GM10266 (cell line): ENCODE measurements around the gene CLRN2.
"Not testable (repeated sequence)": the region's sequence is repeated elsewhere in the genome, so short reads cannot be mapped to it uniquely, and the experiment has no call there.

ENCODE experiments used
- DNase-seq: peaks from one replicate; pipeline ENCODE4 v3.0.0; 2012; ENCODE audit errors: extremely low spot score
- TF ChIP-seq, protein P1 (sequence below): IDR thresholded peaks from 2 replicates; pipeline ENCODE4 v1.5.1; 2012; ENCODE audit warnings: mild to moderate bottlenecking, low read depth; ENCODE audit not compliant: control insufficient read depth, insufficient read depth; ENCODE audit errors: missing control alignments

The CLRN2 gene

DNA sequence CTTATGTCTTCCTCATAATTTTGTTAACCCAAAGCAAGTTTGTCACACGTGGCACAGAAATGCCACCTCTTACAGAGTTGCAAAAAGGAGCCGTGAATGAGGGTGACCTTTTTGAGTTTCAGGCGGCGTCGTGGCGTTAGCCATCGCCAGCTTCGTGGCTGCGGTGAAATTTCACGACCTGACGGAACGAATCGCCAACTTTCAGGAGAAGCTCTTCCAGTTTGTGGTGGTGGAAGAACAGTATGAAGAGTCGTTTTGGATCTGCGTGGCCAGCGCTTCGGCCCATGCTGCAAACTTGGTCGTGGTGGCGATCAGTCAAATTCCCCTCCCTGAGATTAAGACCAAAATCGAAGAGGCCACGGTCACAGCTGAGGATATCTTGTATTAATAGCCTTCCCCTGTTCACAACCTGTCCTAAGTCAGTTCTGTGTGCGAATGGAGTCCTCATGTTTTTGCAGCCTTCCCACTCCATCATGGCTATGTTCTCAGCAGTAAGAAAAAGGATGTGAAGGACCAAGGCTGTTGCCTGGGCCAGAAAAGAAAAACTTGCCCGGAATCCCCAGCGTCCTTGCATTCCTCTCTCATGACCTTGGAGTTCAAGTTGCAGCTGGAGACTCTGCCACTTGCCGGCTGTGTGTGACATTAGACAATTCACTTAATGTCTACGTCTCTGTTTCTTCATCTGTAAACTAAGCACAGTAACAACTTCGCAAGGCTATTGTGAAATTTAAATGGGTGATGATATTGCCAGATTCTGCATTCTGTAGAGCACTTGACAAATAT lies 11.9 kb downstream of the CLRN2 start:
- DNase-seq: no peak
- TF ChIP-seq, protein P1, sequence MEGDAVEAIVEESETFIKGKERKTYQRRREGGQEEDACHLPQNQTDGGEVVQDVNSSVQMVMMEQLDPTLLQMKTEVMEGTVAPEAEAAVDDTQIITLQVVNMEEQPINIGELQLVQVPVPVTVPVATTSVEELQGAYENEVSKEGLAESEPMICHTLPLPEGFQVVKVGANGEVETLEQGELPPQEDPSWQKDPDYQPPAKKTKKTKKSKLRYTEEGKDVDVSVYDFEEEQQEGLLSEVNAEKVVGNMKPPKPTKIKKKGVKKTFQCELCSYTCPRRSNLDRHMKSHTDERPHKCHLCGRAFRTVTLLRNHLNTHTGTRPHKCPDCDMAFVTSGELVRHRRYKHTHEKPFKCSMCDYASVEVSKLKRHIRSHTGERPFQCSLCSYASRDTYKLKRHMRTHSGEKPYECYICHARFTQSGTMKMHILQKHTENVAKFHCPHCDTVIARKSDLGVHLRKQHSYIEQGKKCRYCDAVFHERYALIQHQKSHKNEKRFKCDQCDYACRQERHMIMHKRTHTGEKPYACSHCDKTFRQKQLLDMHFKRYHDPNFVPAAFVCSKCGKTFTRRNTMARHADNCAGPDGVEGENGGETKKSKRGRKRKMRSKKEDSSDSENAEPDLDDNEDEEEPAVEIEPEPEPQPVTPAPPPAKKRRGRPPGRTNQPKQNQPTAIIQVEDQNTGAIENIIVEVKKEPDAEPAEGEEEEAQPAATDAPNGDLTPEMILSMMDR: no peak

DNA sequence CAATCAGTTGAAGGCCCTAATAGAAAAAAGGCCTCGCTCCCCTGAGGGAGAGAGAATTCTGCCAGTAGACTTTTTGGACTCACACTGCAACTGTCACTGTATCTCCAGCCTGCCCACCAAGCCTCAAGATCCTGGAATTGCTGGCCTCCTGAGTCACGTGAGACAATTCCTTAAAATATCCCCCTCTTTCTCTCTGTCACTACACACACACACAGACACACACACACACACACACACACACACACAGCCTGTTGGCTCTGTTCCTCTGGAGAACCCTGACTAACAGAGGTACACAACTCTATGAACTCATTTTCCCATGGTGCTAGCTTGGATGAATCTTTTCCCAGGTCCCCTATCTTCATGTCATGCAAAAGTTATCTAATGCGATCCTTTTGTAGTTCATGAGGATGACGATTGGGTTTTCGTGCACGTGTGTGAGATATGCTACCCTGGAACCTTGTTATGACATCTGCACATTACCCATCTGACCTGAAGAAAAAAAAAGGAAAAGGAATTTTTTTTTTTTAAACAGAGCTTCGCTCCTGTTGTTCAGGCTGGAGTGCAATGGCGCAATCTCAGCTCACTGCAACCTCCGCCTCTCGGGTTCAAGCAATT lies 13.7 kb downstream of the CLRN2 start:
- DNase-seq: no peak
- TF ChIP-seq, protein P1: no peak

DNA sequence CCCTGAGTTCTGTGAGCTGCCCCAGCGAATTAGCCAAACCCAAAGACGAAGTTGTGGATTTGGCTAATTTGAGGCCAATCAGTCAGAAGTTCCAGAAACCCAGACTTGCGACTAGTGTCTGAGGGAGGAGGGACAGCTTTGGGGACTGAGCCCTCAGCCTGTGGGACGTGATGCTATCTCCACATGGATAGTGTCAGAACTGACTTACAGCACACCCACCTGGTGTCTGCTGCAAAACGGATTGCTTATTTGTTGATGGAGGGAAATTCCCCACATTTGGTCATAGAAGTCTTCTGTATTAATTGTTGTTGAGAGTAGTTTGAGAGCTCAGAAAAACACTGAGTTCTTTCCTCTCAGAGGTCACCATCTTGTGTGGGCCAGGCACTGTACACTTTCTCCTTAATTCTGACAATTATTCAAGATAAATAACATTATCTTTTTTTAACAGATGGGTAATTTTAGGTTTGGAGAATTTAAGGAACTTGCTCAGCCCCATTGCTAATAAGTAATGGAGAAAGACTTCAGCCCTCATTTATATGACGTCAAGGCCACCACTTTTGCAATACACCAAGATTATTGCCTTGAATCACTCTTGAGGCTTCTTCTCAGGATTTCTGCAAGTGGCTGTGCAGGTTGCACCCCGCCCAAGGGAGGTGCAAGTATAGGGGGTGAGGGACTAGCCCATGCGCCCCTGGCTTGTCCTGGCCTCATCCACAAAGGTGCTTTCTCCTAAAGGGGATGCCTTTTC lies 16.7 kb downstream of the CLRN2 start:
- no peak for DNase-seq
- TF ChIP-seq, protein P1: no peak

DNA sequence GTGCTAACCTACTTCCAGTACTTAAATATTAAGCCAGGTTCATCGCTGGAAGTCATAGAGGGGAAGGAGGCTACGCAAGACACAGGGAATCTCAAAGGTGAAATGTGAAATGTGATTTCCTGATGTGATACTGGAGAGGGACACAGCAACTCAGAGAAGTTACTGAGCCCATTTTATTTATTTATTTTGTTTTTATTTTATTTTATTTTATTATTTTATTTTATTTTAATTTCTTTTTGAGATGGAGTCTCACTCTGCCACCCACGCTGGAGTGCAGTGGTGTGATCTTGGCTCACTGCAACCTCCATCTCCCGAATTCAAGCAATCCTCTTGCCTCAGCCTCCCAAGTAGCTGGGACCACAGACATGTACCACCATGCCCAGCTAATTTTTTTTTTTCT lies 19.7 kb downstream of the CLRN2 start:
- TF ChIP-seq, protein P1: no peak
- no peak for DNase-seq

DNA sequence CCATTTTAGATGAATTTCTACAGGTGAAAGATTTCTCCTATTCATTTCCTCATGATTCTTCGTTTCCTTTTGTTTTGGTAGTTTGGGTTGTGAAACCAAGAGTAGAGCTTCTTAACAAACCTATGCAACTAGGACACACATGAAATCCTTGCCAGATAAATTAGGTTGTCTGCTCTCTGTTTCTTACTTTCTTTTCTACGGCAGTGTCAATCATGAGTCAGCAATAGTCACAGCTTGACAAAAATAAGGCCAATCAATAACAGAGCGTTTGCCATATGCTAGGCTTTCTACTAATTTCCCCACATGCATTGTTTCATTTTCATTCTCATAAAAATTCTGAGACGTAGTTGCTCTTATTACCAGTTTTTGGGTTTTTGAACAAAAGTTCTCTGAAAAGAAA lies 20.3 kb downstream of the CLRN2 start:
- TF ChIP-seq, protein P1: no peak
- no peak for DNase-seq

DNA sequence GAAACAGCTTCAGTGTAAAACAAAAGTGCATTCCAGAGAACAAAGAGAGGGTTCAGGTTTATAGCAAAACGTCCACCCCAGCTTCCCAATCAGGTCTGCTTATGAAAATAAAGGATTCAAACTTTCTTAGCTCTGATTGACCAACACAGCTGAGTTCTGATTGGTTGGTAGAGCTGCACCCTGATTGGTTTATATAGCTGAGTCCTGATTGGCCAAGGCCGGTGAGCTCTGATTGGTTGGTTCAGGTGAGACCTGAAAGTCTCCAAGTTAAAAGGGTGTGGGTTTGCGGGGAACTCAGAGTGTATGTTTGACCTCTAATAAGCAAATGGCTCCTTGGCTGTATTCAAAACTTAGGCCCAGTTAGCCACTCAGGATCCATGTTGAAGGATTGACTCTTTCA lies 20.9 kb downstream of the CLRN2 start:
- TF ChIP-seq, protein P1: no peak
- DNase-seq: no peak

DNA sequence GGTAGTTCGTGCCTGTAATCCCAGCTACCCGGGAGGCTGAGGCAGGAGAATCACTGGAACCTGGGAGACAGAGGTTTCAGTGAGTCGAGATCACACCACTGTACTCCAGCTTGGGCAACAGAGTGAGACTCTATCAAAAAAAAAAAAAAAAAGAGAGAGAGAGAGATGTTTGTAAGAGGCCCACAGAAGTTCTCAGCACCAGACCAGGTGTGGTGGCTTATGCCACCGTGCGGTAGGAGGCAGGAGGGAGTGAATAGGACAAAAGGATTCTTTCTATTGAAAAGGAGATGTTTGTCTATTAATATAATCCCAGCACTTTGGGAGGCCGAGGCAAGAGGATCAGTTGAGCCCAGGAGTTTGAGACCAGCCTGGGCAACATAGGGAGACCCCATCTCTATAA lies 22.1 kb downstream of the CLRN2 start:
- DNase-seq: not testable (repeated sequence)
